ENCODE data around the gene IL6ST.

Gene IL6ST

GRCh38 chr5:55897206-55897894 lies 97.4 kb downstream of the IL6ST start:
- no peak for DNase-seq (ENCODE audit: low read depth in 1 of 2, low spot score in 1 of 2)

DNA sequence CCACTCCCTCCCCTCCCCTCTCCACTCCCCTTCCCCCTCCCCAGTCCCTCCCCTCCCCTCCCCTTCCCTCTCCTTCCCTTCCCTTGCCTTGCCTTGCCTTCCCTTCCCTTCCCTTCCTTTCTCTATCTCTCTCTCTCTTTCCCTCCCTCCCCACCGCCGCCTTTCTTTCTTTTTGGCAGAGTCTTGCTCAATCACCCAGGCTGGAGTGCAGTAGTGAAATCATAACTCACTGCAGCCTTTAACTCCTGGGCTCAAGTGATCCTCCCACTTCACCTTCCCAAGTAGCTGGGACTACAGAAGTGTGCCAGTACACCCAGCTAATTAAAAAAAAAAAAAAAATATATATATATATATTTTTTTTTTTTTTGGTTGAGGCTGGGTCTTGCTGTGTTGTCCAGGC lies 98.1 kb downstream of the IL6ST start:
- DNase-seq (ENCODE audit: low read depth in 1 of 2, low spot score in 1 of 2), result no peak

- no peak for DNase-seq (ENCODE audit: low read depth in 1 of 2, low spot score in 1 of 2)
Observed at GRCh38 chr5:55896238-55896637, 98.5 kb downstream of the IL6ST start.

- no peak for DNase-seq (ENCODE audit: low read depth in 1 of 2, low spot score in 1 of 2)
Observed at GRCh38 chr5:55895346-55895745, 99.4 kb downstream of the IL6ST start.

DNA sequence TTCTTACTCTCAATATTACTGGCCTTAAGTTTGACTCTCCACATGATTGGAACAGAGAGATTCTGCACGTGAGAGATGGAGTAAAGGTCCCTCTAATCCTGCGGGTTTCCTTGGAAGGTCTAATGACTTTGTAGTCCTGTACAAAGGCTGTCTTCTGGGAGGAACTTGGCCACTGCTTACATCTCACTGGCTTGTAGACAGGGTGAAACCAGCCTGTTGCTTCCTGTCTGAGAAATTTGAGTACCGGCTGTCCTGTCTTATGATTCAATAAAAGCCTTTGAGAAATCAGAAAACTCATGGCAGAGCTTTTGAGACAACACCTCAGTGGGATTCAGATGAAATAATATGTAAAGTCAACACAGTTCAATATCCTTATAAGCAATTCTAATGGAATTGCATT lies 100.6 kb downstream of the IL6ST start:
- no peak for DNase-seq (ENCODE audit: low read depth in 1 of 2, low spot score in 1 of 2)

GRCh38 chr5:55892479-55892878 lies 102.3 kb downstream of the IL6ST start:
- no peak for DNase-seq (ENCODE audit: low read depth in 1 of 2, low spot score in 1 of 2)

GRCh38 chr5:55888205-55888604 lies 106.6 kb downstream of the IL6ST start:
- DNase-seq (ENCODE audit: low read depth in 1 of 2, low spot score in 1 of 2), result no peak

GRCh38 chr5:55885359-55885758 lies 109.4 kb downstream of the IL6ST start:
- DNase-seq (ENCODE audit: low read depth in 1 of 2, low spot score in 1 of 2), result no peak

Data from stimulated activated CD4-positive, alpha-beta T cell treated with anti-CD3 and anti-CD28 coated beads, Interleukin-15, amount 100 ng/mL, for 1 hour (primary cell).